Germinal center (tissue), 1 donor: ENCODE data around the gene LYSMD2.

Experiments used
- DNase-seq: peaks from one replicate; pipeline ENCODE4 v3.0.0; 2012; ENCODE audit warnings: mixed read lengths, low spot score

Gene LYSMD2

DNA sequence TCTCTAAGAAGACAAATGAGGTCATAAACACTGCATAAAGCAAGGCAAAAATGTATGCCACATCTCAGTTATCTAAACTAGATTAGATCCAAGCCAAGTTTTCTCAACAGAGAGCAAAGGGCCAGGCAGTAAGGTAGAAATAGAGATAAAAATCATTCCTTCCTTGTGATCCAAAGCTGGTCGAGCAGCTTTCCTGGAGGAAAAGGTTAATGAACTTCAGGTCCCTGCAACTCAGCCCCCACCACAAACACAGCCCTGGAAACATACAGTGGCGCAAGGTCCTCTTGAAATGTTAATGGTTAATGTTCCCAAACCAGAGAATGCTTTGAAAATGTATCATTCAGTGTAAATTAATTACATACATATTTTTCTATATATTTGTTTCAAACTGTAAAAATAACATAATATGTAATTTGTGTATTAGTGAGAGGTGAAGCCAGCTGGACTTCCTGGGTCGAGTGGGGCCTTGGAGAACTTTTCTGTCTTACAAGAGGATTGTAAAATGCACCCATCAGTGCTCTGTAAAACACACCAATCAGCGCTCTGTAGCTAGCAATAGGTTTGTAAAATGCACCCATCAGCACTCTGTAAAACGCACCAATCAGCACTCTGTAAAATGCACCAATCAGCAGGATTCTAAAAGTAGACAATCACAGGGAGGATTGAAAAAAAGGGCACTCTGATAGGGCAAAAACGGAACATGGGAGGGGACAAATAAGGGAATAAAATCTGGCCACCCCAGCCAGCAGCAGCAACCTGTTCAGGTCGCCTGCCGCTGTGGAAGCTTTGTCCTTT, 17.1 kb downstream of the LYSMD2 start:
- DNase-seq, result no peak

- no peak for DNase-seq
Observed at GRCh38 chr15:51718746-51719145, 18.7 kb downstream of the LYSMD2 start.

- DNase-seq, result no peak
Observed at GRCh38 chr15:51718219-51718618, 19.2 kb downstream of the LYSMD2 start.

- DNase-seq, result no peak
Observed at GRCh38 chr15:51714911-51715310, 22.5 kb downstream of the LYSMD2 start.

DNA sequence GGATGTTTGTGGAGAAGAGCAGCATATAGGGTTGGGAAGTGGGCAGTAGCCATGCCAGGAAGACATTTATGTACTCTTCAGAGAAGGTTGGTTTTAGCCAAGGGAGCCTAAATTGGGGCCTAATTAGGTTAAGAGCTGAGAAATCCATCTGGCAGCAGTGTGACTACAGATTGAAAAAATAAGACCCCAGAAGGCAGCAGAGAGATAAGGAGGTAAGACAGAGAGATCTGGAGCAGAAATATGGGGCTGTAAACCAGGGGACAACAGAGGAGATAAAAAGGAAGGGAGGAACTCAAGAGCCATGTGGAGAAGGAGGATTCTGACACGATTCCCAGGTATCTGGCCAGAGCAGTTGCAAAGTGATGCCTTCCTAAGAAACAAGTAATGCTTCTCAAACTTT, 23.3 kb downstream of the LYSMD2 start:
- DNase-seq, result no peak

- DNase-seq, result no peak
Observed at GRCh38 chr15:51709031-51709430, 28.4 kb downstream of the LYSMD2 start.

GRCh38 chr15:51708013-51708412, 29.4 kb downstream of the LYSMD2 start:
- DNase-seq, result no peak

DNA sequence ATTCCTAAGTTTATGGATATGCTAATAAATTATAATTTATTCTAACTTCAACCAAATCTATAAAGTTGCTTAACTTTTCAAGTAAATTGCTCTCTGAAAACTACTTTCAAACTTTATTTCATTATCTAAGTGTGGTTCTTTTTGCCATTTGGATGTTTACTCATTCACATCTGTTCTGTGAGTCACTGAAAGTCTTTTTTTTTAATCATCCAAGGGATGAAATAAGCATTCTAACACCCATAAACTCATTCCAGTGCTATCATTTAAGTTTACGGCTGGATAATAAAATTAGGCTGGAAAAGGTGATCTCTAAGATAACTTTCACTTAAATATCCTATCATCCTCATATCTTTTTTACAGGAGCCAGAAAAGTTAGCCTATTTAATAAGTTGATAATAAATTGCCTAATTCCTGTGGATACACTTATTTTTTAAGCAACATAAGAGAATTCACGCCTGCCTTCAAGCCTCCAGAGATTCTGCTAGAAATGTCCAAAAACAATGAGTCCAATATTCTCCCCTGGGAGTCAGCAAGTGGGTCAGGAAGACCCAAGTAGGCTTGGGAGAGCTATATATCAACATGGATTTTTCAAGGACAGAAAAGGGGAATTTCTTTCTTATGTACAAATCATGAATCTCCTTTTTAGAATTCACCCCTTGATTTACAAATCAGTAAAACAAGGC, 30.4 kb downstream of the LYSMD2 start:
- no peak for DNase-seq

- DNase-seq, result no peak
Observed at GRCh38 chr15:51706291-51706690, 31.2 kb downstream of the LYSMD2 start.

- DNase-seq, result no peak
Observed at GRCh38 chr15:51702710-51703109, 34.7 kb downstream of the LYSMD2 start.

DNA sequence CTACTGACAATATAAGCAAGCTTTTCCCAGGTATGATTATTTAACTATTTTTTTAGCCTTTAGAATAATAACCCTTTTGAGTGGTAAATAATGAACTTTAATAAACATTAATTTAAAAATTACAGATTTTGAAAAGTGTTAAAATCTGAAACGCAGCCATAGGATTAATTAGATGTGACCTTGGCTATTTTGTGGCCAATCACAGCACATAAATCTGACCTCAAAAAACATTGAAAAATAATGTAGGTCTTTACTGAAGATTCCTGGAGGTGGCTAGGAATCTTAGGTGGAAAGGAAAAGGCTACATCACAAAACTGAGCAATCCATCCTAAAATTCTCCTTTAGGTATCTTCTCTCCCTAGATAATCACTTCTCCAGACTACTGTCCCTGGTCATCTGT, 38.1 kb downstream of the LYSMD2 start:
- no peak for DNase-seq

DNA sequence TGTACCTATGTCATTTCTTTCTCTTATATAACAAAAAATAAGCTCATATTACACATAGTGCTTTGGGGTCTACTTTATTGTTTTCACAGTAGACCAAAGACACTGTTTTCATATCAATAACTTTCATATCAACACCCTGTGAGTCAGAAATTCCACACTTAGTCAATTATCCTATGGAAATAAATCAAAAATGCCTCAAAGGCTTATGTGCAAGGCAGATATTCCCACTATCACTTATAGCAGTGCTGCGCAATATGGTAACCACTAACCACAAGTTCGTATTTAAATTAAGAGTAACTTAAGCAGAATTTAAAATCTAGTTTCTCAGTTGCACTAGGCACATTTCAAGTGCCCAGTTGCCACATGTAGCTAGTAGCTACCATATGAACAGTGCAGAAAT, 40.3 kb downstream of the LYSMD2 start:
- no peak for DNase-seq

DNA sequence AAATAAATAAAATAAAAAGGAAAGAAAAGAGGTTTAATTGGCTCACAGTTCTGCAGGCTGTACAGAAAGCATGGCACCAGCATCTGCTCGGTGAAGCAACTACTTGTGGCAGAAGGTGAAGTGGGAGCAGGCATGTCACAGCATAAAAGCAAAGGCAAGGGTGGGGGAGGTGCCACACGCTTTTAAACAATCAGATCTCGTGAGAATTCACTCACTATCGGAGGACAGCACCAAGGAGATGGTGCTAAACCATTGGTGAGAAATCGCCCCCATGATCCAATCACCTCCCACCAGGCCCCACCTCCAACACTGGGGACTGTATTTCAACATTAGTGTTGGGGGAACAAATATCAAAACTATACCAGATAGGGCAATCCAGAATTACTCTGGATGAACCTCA, 40.9 kb downstream of the LYSMD2 start:
- no peak for DNase-seq

GRCh38 chr15:51692154-51692553, 45.3 kb downstream of the LYSMD2 start:
- no peak for DNase-seq

GRCh38 chr15:51688863-51689262, 48.6 kb downstream of the LYSMD2 start:
- no peak for DNase-seq

- DNase-seq, result no peak
Observed at GRCh38 chr15:51687565-51687964, 49.9 kb downstream of the LYSMD2 start.

GRCh38 chr15:51681303-51681963, 56.0 kb downstream of the LYSMD2 start, which contains the start of gene SCG3:
SCG3 (plus strand) TSS chr15:51681503; CDS start chr15:51681756, 253 bp downstream.
- peak; percentile 26 for DNase-seq

DNA sequence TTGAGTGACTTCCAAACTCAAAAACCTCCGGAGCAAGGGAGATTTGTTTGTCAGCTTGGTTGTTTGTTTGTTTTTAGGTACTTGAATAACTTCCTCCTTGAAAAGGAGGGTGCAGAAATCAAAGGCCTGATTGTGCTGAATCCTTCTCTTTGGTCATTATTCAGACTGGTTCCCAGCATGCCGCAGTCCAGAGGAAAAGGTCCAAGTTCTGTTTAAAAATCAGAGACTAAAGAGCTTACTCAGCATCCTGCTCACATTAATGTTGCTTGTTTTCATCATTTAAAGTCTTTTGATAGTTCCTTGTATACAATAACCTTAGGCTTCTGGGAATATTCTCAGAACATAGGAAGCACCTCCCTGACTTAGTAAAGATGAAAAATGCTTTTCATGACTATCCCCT, 57.1 kb downstream of the LYSMD2 start:
- no peak for DNase-seq

GRCh38 chr15:51678096-51678495, 59.4 kb downstream of the LYSMD2 start:
- no peak for DNase-seq

GRCh38 chr15:51677452-51677851, 60.0 kb downstream of the LYSMD2 start:
- DNase-seq, result no peak

DNA sequence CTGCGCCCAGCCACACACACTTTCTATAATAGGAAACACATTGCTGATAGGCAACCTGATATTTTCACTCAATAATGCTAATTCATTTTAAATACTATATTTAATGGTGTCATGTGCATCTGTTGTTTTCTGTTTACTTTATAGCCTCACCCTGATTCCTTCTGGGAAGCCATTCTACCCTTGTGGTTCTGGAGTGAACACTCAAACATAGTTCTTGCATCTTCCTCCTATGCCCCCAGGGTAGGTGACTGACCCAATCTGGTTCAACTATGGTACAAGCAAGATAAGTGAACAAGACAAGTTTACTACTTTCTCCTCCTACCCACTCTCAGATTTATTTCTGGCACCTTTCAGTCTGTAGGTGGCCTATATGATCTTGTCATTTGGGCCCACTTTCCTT, 60.4 kb downstream of the LYSMD2 start:
- DNase-seq, result no peak

DNA sequence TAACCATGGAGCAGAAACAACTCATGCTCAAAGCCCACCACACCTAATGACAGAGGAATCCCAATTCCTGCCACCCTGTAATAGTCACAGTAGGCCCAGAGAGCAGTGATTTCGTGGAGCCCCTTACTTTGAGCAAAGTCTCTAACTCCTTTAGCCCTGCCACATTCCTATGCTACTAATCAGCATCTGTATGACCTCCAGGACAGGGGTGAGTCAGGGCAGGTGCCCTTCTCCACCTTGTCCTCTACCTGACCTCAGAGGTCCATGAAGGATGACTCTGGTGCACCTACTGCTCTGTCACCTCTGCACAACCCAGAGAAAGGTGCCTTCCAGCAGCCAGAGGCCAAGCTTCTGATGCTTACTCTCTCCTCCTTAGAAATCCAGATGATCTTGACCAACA, 62.2 kb downstream of the LYSMD2 start:
- no peak for DNase-seq
